H9 (cell line): Measurements from ENCODE around the gene CARD11. TPM values are rescaled to one million over a fixed set of nuclear protein-coding genes. Genes with fewer than 3 reads are reported as not detected.

Experiments
- DNase-seq: peaks from one replicate; pipeline ENCODE4 v3.0.0-alpha.2; 2017
- H2AFZ ChIP-seq: one replicate; pipeline ENCODE4 v1.6.1; 2013; ENCODE audit warnings: mild to moderate bottlenecking, low read length, control low read depth, moderate library complexity
- H2AK5ac ChIP-seq: 2 replicates; pipeline ENCODE4 v1.6.1; 2013; ENCODE audit warnings: low read length, control low read depth, mixed read lengths; ENCODE audit not compliant: insufficient read length
- H2BK120ac ChIP-seq: one replicate; pipeline ENCODE4 v1.6.1; 2013; ENCODE audit warnings: low read depth, mild to moderate bottlenecking, low read length, control low read depth, inconsistent platforms; ENCODE audit not compliant: poor library complexity, severe bottlenecking
- H2BK12ac ChIP-seq: 2 replicates; pipeline ENCODE4 v1.6.1; 2013; ENCODE audit warnings: low read length, control low read depth, mixed read lengths, low read depth; ENCODE audit not compliant: insufficient read length
- H2BK15ac ChIP-seq: 2 replicates; pipeline ENCODE4 v1.6.1; 2013; ENCODE audit warnings: low read depth, low read length, control low read depth
- H2BK20ac ChIP-seq: one replicate; pipeline ENCODE4 v1.6.1; 2013; ENCODE audit warnings: low read depth, mild to moderate bottlenecking, low read length, control low read depth, inconsistent platforms; ENCODE audit not compliant: poor library complexity, severe bottlenecking
- H2BK5ac ChIP-seq: 2 replicates; pipeline ENCODE4 v1.6.1; 2013; ENCODE audit warnings: low read length, control low read depth, mixed read lengths; ENCODE audit not compliant: insufficient read length
- H3K14ac ChIP-seq: 2 replicates; pipeline ENCODE4 v1.6.1; 2013; ENCODE audit warnings: low read length, control low read depth; ENCODE audit not compliant: insufficient read depth
- H3K18ac ChIP-seq: 2 replicates; pipeline ENCODE4 v1.6.1; 2013; ENCODE audit warnings: low read depth, mild to moderate bottlenecking, mixed read lengths, low read length, control low read depth; ENCODE audit not compliant: insufficient read length
- H3K23ac ChIP-seq: 2 replicates; pipeline ENCODE4 v1.6.1; 2013; ENCODE audit warnings: low read length, control low read depth, mixed read lengths, low read depth; ENCODE audit not compliant: insufficient read length
- H3K23me2 ChIP-seq: 2 replicates; pipeline ENCODE4 v1.6.1; 2013; ENCODE audit warnings: low read depth, mild to moderate bottlenecking, mixed read lengths, low read length, control low read depth; ENCODE audit not compliant: insufficient read length, poor library complexity, severe bottlenecking
- H3K27ac ChIP-seq: 2 replicates; pipeline ENCODE4 v1.5.1; 2013; ENCODE audit warnings: low read length, control low read depth, mixed read lengths, low read depth; ENCODE audit not compliant: insufficient read length
- H3K27me3 ChIP-seq: 2 replicates; pipeline ENCODE4 v1.6.1; 2013; ENCODE audit warnings: low read length, control low read depth, inconsistent platforms; ENCODE audit not compliant: insufficient read depth
- H3K4ac ChIP-seq: 2 replicates; pipeline ENCODE4 v1.6.1; 2013; ENCODE audit warnings: low read depth, mild to moderate bottlenecking, control low read depth, inconsistent platforms, low read length, moderate library complexity
- H3K4me1 ChIP-seq: 2 replicates; pipeline ENCODE4 v1.6.1; 2013; ENCODE audit warnings: low read length, control low read depth, inconsistent platforms; ENCODE audit not compliant: insufficient read depth
- H3K4me2 ChIP-seq: 2 replicates; pipeline ENCODE4 v1.6.1; 2013; ENCODE audit warnings: low read length, control low read depth, mixed read lengths; ENCODE audit not compliant: insufficient read length, insufficient read depth
- H3K56ac ChIP-seq: 2 replicates; pipeline ENCODE4 v1.6.1; 2013; ENCODE audit warnings: low read depth, mild to moderate bottlenecking, mixed read lengths, low read length, control low read depth; ENCODE audit not compliant: insufficient read length
- H3K79me1 ChIP-seq: 2 replicates; pipeline ENCODE4 v1.6.1; 2013; ENCODE audit warnings: low read depth, mild to moderate bottlenecking, moderate library complexity, low read length, control low read depth, inconsistent platforms; ENCODE audit not compliant: insufficient read depth, poor library complexity, severe bottlenecking
- H3K79me2 ChIP-seq: 2 replicates; pipeline ENCODE4 v1.6.1; 2013; ENCODE audit warnings: low read length, control low read depth, inconsistent platforms; ENCODE audit not compliant: insufficient read depth
- H3K9ac ChIP-seq: 2 replicates; pipeline ENCODE4 v1.6.1; 2013; ENCODE audit warnings: low read length, control low read depth, mixed read lengths; ENCODE audit not compliant: insufficient read length; ENCODE audit errors: extremely low read depth
- H3K9me3 ChIP-seq: one replicate; pipeline ENCODE4 v1.6.1; 2013; ENCODE audit warnings: low read depth, low read length, inconsistent platforms; ENCODE audit not compliant: control insufficient read depth
- H3T11ph ChIP-seq: one replicate; pipeline ENCODE4 v1.6.1; 2013; ENCODE audit warnings: mild to moderate bottlenecking, low read length, control low read depth, inconsistent platforms
- H4K20me1 ChIP-seq: one replicate; pipeline ENCODE4 v1.6.1; 2013; ENCODE audit not compliant: control insufficient read depth, insufficient read length, insufficient read depth
- H4K5ac ChIP-seq: 2 replicates; pipeline ENCODE4 v1.6.1; 2013; ENCODE audit warnings: low read depth, mild to moderate bottlenecking, mixed read lengths, low read length, control low read depth; ENCODE audit not compliant: insufficient read length
- H4K8ac ChIP-seq: replicated peaks from 2 replicates; pipeline ENCODE4 v1.6.1; 2013; ENCODE audit warnings: low read length, control low read depth, mixed read lengths, low read depth; ENCODE audit not compliant: insufficient read length
- H4K91ac ChIP-seq: 2 replicates; pipeline ENCODE4 v1.6.1; 2013; ENCODE audit warnings: low read depth, mild to moderate bottlenecking, moderate library complexity, mixed read lengths, low read length, control low read depth; ENCODE audit not compliant: insufficient read length
- H3K27ac Mint-ChIP-seq, 3 experiments: 2 replicates in 2 of 3; 3 replicates in 1 of 3; pipeline ENCODE4 v1.8.0; 2020 to 2021; ENCODE audit warnings: mixed read lengths in 3 of 3, mild to moderate bottlenecking in 1 of 3, moderate library complexity in 1 of 3
- H3K27me3 Mint-ChIP-seq: 2 replicates; pipeline ENCODE4 v1.8.0; 2021; ENCODE audit warnings: low read depth, mild to moderate bottlenecking, moderate library complexity, mixed read lengths
- H3K36me3 Mint-ChIP-seq, 3 experiments: 2 replicates in 2 of 3; 3 replicates in 1 of 3; pipeline ENCODE4 v1.8.0; 2020 to 2021; ENCODE audit warnings: low read depth in 3 of 3, mixed read lengths in 3 of 3; ENCODE audit not compliant: insufficient read depth in 1 of 3
- H3K4me1 Mint-ChIP-seq, 2 experiments: 2 replicates each; pipeline ENCODE4 v1.8.0; 2020; ENCODE audit warnings: mixed read lengths in 2 of 2
- H3K4me3 Mint-ChIP-seq, 2 experiments: 2 replicates in 1 of 2; 3 replicates in 1 of 2; pipeline ENCODE4 v1.8.0; 2020 to 2021; ENCODE audit warnings: mild to moderate bottlenecking in 2 of 2, mixed read lengths in 2 of 2, moderate library complexity in 1 of 2
- H3K9me3 Mint-ChIP-seq, 2 experiments: 2 replicates in 1 of 2; 3 replicates in 1 of 2; pipeline ENCODE4 v1.8.0; 2020; ENCODE audit warnings: mild to moderate bottlenecking in 2 of 2, mixed read lengths in 2 of 2, moderate library complexity in 1 of 2
- CTCF ChIP-seq: fragments of 200-600 bp; sonication (generic); conservative IDR thresholded peaks from 3 replicates; pipeline ENCODE4 v1.8.0; 2021; ENCODE audit warnings: antibody characterized with exemption, mild to moderate bottlenecking
- WGBS: extraction: QIAGEN DNeasy Blood & Tissue Kit; methylation state at CpG from one replicate; pipeline ENCODE4 v1.1.7; 2013; ENCODE audit warnings: missing lambda C conversion rate, low lambda C conversion rate, mixed read lengths; ENCODE audit not compliant: insufficient read length; ENCODE audit errors: extremely low coverage; 5-methylcytosine and 5-hydroxymethylcytosine counted together
- total RNA-seq: library from RNA; stranded (reverse); gene quantifications from 2 replicates; pipeline ENCODE4 v1.2.1, GENCODE V29; 2021

The CARD11 gene
- total RNA-seq, 1 experiment from 2014 or later, result 20.0 TPM

DNA sequence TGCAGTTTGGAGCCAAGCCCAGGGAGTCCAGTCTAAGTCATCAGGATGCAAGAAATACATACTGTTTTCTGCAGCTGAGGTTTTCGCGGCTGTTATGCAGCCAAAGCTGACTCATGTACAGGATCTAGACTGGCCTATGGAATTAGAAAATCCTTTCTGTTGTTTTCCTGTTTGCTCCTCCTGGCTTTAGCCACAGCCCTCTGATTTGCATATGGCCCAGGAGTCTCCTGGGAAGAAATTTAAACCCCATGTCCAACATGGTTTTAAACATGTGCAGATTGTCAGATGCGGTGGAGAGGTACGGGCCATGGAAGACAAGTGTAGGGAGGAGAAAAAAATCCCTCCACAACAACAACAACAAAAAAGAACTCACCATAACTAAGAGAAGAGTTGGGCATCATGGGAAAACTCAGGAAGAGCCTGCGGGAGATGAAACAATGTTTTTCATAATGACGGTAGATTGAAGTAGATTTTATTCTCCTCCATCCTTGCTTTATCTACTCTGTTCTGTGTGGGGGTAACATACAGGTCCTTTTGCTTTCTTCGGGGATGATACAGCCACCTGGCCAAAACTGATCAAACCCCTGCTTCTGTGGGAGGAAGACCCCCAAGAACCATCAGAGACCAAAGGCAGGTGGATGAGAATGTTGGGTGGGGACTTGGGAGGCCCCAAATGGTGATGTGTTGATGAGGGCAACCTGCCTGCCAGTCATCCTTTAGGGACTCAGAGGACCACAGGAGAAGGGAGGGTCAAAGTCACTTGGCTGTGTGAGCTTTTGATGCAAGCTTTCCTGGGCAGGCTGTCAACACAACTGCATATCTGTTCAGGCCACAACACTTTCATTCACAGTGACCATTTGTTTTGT is 169.7 kb downstream of the CARD11 start:
- Mint-ChIP-seq H3K4me1 (peaks cover 20 to 46% of the 10 kb centered on the region in 2 experiments), H3K9me3 (no peaks in the 10 kb centered on the region; a peak in 2 of 5 replicates), H3K27me3 (no peaks in the 10 kb centered on the region), H3K36me3 (no peaks in the 10 kb centered on the region), H3K4me3 (no peak overlapping the region), H3K27ac (peak overlapping the region; percentile 100)
- Histone ChIP-seq H3T11ph (peak overlapping the region; percentile 91), H2BK20ac (no peak overlapping the region), H3K27ac (peak overlapping the region; percentile 31), H4K20me1 (no peaks in the 10 kb centered on the region), H2BK5ac (peak overlapping the region; percentile 97), H4K5ac (peak overlapping the region; percentile 82), H3K27me3 (no peaks in the 10 kb centered on the region), H3K79me1 (no peaks in the 10 kb centered on the region), H2BK12ac (no peak overlapping the region), H4K8ac (no peak overlapping the region), H3K18ac (peak overlapping the region; percentile 95), H3K4ac (no peak overlapping the region; the same call in 1 of the 2 replicates), H3K9ac (peak overlapping the region; percentile 58), H2AFZ (no peak overlapping the region), H3K4me2 (no peak overlapping the region), H3K23me2 (no peaks in the 10 kb centered on the region), H3K56ac (no peak overlapping the region), H3K79me2 (no peaks in the 10 kb centered on the region), H2BK120ac (no peak overlapping the region), H3K14ac (no peak overlapping the region), H2AK5ac (no peak overlapping the region), H2BK15ac (no peak overlapping the region), H4K91ac (no peak overlapping the region), H3K9me3 (no peaks in the 10 kb centered on the region), H3K23ac (no peak overlapping the region), H3K4me1 (peaks cover 4% of the 10 kb centered on the region; the same call in 1 of the 2 replicates)
- no CpG with 5 or more reads among the region's 7 CpGs for WGBS
- DNase-seq, result peak; percentile 94
- TF ChIP-seq CTCF, result no peak
